Placental pericyte (primary cell): ENCODE results near the gene TEX48. TPM values are rescaled to one million over a fixed set of nuclear protein-coding genes. Genes with fewer than 3 reads are reported as not detected.

Source experiments
- total RNA-seq: library from RNA; depleted of rRNA; stranded (reverse); fragments of >200 nt; gene quantifications from 2 replicates; pipeline ENCODE4 v1.2.3, GENCODE V29; 2012

TEX48 gene, protein sequence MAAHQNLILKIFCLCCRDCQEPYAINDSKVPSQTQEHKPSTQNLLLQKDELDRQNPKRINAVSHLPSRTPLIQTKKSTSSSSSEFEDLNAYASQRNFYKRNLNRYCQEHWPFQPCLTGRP
- total RNA-seq, result not detected in 2 replicates

DNA sequence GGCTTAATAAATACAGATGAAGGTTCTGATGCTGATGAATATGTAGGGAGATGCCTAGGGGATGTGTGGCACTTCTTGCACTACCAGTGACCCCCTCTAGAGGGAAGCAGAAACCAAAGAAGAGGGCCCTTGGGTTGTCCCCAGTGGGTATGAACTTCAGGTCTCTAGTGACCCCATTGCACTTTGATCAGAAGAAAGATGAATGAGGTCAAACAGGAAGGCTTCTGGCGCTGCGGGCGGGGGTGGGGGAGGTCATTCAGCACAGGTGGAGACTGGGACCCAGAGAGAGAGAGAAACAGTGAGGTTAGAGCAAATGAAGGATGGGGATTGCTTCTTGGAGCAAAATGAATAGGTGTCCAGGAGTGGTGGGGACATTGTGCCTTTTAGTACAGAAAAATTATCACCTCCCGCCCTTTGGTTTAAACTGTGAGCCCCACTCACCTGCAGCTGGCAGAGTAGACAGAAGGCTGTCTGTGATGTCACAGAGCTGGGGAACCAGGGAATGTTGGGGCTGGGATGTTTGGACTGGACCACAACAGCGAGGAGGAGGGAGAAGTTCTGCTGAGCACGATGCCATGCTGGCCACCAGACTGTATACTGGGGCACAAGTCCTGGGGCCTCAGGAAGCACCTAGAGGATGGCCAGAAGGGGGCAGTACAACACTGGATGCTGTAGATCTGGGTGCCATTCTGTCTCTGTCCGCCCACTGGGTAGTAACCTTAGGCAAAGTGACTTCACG, at the start of gene TEX48:
TSS of gene TEX48 (minus strand) at position 599 of the 739 bp plus-strand sequence. CDS start 10,469 bp downstream, outside the sequence.

DNA sequence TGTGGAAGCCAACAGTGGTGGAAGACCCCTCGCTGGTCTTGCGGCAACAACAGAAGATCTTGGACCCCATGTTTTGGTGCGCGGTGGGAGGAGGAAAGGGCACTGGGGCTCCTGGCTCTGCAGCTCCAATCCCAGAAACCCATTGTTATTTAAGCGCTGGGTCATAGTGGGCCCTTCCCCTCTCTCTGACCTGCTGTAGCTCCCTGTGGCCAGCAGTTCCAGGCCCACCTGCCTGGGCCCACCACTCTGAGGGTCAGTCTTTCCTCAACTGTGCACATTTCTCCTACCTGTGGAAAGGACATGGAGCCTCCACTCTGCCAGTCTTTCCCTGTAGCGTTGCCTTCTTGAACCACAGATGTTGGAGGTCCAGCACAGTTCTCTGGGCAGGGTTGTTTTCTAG, 24.3 kb downstream of the TEX48 start, which contains the start of gene TEX53:
TSS of gene TEX53 (minus strand) at position 101 of the 400 bp plus-strand sequence. CDS start at position 70, 31 bp downstream.

Other genes starting within 250 kb of the TEX48 start
- gene WHRN, start 176.7 kb downstream of the TEX48 start, total RNA-seq, result 1.3 and 3.4 TPM in 2 replicates
- gene ATP6V1G1, start 94.4 kb downstream of the TEX48 start, total RNA-seq, result 140 and 211 TPM in 2 replicates
- 8.7 and 17.3 TPM in 2 replicates for gene TMEM268, start 70.9 kb downstream of the TEX48 start, total RNA-seq
- not detected in 2 replicates for gene TEX53, start 24.4 kb downstream of the TEX48 start, total RNA-seq
- 17.5 and 40.2 TPM in 2 replicates for gene TNFSF15, start 123.8 kb upstream of the TEX48 start, total RNA-seq
- gene TNFSF8, start 248.4 kb upstream of the TEX48 start, total RNA-seq, result not detected in 2 replicates